Cardiac fibroblast (primary cell): ENCODE results near the gene ROCK1.
A peak's percentile ranks its signal among the peaks of the same experiment; 100 is the strongest.

ENCODE experiments used
- DNase-seq, 2 donors: peaks; one replicate each; pipeline versions ENCODE4 v3.0.0 to v3.0.0-alpha.2; 2010; ENCODE audit warnings: low read depth in 2 of 2
- H3K4me3 ChIP-seq, 2 donors: replicated peaks in 1 of 2; 1 replicate in 1 of 2; 2 replicates in 1 of 2; pipeline ENCODE4 v1.5.1; 2011; ENCODE audit warnings: low read depth in 2 of 2, low read length in 2 of 2, mild to moderate bottlenecking in 2 of 2, moderate library complexity in 1 of 2
- TF ChIP-seq, protein P1 (sequence below): IDR thresholded peaks from one replicate; pipeline ENCODE4 v1.5.1; 2011; ENCODE audit warnings: low read depth, mild to moderate bottlenecking, low read length, inconsistent platforms

Gene ROCK1

DNA sequence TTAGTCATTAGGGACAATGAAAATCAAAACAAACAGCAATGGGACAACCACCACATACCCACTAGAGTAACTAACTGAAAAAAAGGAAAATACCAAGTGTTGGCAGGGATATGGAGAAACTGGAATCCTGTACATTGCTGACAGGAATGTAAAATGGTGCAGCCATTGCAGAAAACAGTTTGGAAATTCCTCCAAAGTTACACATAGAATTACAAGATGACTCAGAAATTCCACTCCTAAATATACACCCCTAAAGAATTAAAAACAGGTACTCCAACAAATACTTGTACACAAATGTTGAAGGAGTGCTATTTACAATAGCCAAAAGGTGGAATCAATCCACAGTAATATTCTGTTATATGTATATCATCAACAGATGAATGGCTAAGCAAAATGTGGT lies 110.9 kb downstream of the ROCK1 start:
- H3K4me3 ChIP-seq, result no peak overlapping the region
- TF ChIP-seq, protein P1, sequence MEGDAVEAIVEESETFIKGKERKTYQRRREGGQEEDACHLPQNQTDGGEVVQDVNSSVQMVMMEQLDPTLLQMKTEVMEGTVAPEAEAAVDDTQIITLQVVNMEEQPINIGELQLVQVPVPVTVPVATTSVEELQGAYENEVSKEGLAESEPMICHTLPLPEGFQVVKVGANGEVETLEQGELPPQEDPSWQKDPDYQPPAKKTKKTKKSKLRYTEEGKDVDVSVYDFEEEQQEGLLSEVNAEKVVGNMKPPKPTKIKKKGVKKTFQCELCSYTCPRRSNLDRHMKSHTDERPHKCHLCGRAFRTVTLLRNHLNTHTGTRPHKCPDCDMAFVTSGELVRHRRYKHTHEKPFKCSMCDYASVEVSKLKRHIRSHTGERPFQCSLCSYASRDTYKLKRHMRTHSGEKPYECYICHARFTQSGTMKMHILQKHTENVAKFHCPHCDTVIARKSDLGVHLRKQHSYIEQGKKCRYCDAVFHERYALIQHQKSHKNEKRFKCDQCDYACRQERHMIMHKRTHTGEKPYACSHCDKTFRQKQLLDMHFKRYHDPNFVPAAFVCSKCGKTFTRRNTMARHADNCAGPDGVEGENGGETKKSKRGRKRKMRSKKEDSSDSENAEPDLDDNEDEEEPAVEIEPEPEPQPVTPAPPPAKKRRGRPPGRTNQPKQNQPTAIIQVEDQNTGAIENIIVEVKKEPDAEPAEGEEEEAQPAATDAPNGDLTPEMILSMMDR, result no peak
- peak; percentile 13 to 66 for DNase-seq

DNA sequence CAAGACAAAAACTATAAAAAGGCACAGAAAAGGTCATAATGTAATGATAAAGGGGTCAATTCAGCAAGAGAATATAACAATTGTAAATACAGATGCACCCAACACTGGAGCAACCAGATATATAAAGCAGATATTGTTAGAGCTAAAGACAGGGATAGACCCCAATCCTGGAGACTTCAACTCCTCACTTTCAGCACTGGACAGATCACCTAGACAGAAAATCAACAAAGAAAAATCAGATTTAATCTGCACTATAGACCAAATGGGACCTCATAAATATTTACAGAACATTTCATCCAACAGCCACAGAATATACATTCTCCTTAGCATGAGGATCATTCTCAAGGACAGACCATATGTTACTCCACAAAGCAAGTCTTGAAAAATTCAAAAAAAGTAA lies 114.2 kb downstream of the ROCK1 start:
- DNase-seq, result no peak
- TF ChIP-seq, protein P1, result no peak
- no peak overlapping the region for H3K4me3 ChIP-seq

DNA sequence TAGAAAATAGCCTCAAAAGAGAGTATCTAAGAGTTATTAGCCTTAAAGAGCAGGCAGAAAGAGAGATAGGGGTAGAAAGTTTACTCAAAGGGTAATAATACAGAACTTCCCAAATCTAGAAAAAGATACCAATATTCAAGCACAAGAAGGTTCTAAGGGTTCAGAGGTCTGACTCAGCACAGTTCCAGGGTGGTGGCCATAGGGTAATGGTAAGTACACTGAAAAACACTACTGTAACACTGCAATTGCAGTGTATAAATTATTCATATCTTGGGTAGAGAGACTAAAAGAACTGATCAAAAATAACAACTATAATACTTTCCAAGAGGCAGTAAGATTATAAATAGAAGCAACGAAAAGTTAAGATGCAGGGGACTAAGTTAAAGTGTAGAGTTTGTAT lies 115.2 kb downstream of the ROCK1 start:
- DNase-seq, result no peak
- TF ChIP-seq, protein P1, result no peak
- H3K4me3 ChIP-seq, result no peak overlapping the region

DNA sequence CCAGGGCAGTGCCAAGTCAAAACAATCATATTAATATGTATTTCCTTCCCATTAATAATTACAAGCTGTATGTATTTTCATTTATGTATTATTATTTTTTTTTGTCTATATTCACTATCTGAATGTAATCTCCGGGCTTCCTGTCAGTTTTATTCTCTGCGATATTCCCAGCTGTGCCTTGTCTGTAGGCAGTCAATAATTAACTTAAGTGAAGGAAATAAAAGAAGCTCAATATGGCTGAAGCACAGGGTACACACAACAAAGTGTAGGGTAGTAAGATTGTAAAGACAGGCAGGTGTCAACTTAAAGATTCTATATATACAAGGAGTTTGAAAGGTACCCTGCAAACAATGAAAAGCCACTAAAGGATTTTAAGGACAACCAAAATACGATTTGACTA lies 122.9 kb downstream of the ROCK1 start:
- no peak for DNase-seq
- TF ChIP-seq, protein P1, result no peak
- H3K4me3 ChIP-seq, result no peak overlapping the region

DNA sequence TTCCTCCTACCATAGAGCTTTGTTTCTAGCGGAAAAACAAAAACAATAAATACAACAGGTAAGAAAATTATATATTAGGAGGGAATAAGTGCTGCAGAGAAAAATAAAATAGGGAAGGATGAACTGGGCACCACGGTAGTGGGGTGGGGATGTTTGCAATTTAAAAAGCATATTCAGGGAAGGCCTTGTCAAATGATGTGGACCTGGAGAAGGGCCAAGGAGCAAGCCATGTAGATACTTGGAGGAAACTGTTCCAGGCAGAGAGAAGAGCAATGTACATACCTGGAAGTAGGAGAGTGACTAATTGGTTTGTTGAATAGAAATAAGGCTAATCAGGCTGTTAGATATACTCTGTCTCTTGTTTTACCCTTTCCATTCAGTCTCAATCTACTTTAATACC lies 136.5 kb downstream of the ROCK1 start:
- TF ChIP-seq, protein P1, result no peak
- no peak for DNase-seq
- H3K4me3 ChIP-seq, result no peak overlapping the region

DNA sequence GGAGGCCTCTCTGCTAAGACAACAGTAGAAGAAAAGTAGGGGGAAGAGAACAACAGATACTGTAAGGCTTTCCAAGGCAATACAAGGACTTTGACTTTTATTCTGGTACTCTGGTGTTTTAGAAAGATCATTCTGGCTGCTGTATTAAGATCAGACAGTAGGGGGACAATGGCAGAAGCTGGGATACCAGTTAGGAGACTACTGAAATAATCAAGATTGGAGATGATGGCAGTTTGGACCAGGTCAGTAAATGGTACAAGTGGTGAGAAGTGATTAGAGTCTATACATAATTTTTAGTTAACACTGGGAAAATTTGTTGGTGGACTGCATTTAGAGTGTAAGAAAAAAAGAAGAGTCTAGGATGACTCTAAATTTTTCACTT lies 139.7 kb downstream of the ROCK1 start:
- DNase-seq, result peak; percentile 48 to 62
- TF ChIP-seq, protein P1, result peak; percentile 75
- H3K4me3 ChIP-seq, result no peak overlapping the region

DNA sequence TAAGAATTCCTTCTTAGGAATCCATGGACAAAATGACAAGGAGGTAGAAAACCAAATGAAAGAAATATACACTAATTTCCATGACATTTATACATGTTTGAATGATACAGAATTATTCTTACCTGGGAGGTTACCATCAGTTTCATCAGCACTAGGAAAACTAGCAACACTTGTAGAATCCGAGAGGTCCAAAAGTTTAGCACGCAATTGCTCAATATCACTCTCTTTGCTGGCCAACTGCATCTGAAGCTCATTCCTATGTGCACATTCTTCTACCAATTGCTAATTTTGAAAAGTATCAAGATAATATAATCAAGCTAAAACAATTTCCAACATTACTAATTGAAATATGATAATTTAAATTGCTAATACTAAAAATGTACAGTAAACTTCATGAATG lies 144.8 kb downstream of the ROCK1 start:
- no peak overlapping the region for H3K4me3 ChIP-seq
- no peak for DNase-seq
- TF ChIP-seq, protein P1, result no peak
